IPS-18a (cell line): Measurements from ENCODE around the gene HTR4.

Experiments
- H3K27ac ChIP-seq: one replicate; pipeline ENCODE4 v1.5.1; 2013; ENCODE audit warnings: low read length
- H3K27me3 ChIP-seq: one replicate; pipeline ENCODE4 v1.6.1; 2013; ENCODE audit warnings: mild to moderate bottlenecking, low read length; ENCODE audit not compliant: control insufficient read depth, insufficient read depth
- H3K36me3 ChIP-seq: one replicate; pipeline ENCODE4 v1.6.1; 2013; ENCODE audit warnings: low read depth, low read length; ENCODE audit not compliant: control insufficient read depth
- H3K4me1 ChIP-seq: one replicate; pipeline ENCODE4 v1.6.1; 2013; ENCODE audit warnings: low read depth, low read length; ENCODE audit not compliant: control insufficient read depth
- H3K4me3 ChIP-seq: one replicate; pipeline ENCODE4 v1.5.1; 2013; ENCODE audit warnings: low read length
- H3K9ac ChIP-seq: one replicate; pipeline ENCODE4 v1.6.1; 2013; ENCODE audit warnings: mild to moderate bottlenecking, low read length, moderate library complexity
- H3K9me3 ChIP-seq: one replicate; pipeline ENCODE4 v1.6.1; 2013; ENCODE audit warnings: low read depth, low read length; ENCODE audit not compliant: control insufficient read depth

The HTR4 gene

DNA sequence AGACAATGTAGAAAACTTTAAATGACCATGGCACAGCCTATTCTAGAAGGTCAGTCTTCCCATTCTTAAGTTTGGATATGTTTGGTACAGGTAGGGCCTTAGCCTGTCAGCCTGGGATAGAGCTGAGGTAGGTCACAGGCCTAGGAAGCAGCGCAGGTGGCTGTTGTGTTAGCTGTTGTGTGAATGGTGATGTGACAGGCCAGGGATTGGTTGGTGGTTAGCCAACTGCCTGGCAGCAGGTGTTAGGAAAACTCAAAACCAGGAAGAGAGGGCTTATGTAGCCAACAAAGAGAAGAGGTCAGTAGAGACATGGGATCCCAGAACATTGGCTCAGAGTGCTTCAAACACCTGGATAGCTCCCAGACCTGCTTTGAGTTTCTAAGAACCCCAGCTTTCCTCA, 186.4 kb downstream of the HTR4 start:
- Histone ChIP-seq H3K4me1 (no peaks in the 10 kb centered on the region), H3K4me3 (no peak overlapping the region), H3K9me3 (no peaks in the 10 kb centered on the region)

DNA sequence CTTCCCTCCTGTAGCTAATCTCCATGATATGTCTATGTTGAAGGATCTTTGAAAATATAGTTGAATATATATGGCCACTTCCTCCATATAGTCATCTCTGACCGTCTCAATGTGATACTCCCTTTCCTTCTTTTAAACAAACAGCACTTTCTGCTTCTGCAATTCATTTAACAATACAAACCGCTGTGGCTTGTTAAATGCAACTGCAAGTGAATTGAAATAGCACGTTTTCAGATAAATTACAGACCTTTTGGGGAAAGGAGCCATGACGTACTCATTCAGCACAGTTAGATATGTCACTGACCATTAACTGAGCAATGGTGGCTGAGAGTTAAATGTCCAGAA, 188.1 kb downstream of the HTR4 start:
- Histone ChIP-seq H3K9me3 (no peaks in the 10 kb centered on the region), H3K36me3 (no peaks in the 10 kb centered on the region), H3K4me3 (no peak overlapping the region), H3K9ac (no peak overlapping the region), H3K27me3 (no peaks in the 10 kb centered on the region), H3K27ac (no peak overlapping the region), H3K4me1 (no peaks in the 10 kb centered on the region)

More for the DNA sequence above, 186.4 kb downstream of the HTR4 start:
- Histone ChIP-seq H3K9ac (no peak overlapping the region), H3K27ac (no peak overlapping the region), H3K27me3 (no peaks in the 10 kb centered on the region), H3K36me3 (no peaks in the 10 kb centered on the region)

DNA sequence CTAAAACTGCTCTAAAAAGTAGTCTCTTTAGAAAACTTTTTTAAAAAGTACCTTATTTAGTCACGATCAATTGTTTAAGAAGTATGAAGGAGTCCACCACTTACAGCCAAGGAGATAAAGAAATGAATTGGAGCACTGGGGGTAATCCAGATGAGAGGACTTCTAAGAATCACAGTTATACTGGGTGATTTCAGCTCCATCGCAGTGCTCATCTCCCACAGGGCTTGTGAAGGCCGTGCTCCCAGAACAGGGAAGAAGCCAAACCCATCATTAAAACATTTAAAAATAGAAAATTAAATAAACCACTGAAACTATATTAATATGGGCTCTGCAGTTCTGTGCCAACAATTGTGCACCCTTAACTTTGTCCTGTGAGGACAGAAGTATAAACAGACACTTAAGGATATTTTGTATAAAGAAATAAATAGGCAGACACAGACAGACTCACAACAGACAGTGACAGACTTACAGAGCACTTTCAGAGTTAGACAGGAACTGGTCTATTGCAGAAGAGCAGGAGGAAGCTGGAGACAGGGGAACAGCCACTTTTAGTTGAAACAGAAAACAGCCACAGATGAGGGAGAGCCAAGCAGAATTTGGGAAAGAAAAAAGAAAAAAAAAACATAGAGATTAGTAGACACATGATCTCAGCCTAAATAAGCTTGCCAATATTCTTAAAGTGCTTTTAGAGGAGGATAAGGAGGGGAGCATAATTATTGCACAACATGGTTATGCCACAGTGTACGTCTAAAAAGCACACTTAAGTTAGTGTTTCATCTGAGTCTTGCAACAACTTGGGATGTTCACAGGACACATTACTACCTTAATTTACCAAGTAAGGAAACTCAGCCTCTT, 188.7 kb downstream of the HTR4 start:
- Histone ChIP-seq H3K4me1 (no peaks in the 10 kb centered on the region), H3K9ac (no peak overlapping the region), H3K27ac (no peak overlapping the region), H3K9me3 (no peaks in the 10 kb centered on the region), H3K27me3 (no peaks in the 10 kb centered on the region), H3K36me3 (no peaks in the 10 kb centered on the region), H3K4me3 (no peak overlapping the region)

DNA sequence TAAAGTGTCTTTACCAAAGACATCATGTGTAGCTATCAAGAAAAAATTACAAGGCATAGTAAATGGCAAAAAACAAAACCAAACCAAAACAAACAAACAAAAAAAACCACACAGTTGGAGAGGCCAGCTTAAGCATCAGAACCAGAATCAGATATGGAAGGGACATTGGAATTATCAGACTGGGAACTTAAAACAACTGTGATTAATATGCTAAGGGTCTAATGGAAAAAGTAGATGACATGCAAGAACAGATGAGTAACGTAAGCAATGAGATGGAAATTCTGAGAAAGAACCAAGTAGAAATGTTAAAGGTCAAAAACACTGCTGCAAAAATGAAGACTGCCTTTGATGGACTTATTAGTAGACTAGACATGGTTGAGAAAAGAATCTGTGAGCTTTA, 194.7 kb downstream of the HTR4 start:
- Histone ChIP-seq H3K9me3 (no peaks in the 10 kb centered on the region), H3K4me1 (peaks cover 10% of the 10 kb centered on the region), H3K36me3 (no peaks in the 10 kb centered on the region), H3K27ac (no peak overlapping the region), H3K9ac (no peak overlapping the region), H3K4me3 (no peak overlapping the region), H3K27me3 (no peaks in the 10 kb centered on the region)

- Histone ChIP-seq H3K9ac (no peak overlapping the region), H3K4me3 (no peak overlapping the region), H3K36me3 (no peaks in the 10 kb centered on the region), H3K9me3 (no peaks in the 10 kb centered on the region), H3K27ac (no peak overlapping the region), H3K4me1 (peaks cover 13% of the 10 kb centered on the region), H3K27me3 (no peaks in the 10 kb centered on the region)
Observed at GRCh38 chr5:148458036-148458888, 196.1 kb downstream of the HTR4 start.

GRCh38 chr5:148457183-148457620, 197.1 kb downstream of the HTR4 start:
- Histone ChIP-seq H3K9me3 (no peaks in the 10 kb centered on the region), H3K27me3 (no peaks in the 10 kb centered on the region), H3K9ac (no peak overlapping the region), H3K36me3 (no peaks in the 10 kb centered on the region), H3K4me3 (no peak overlapping the region), H3K27ac (no peak overlapping the region), H3K4me1 (peaks cover 13% of the 10 kb centered on the region)

- no peaks in the 10 kb centered on the region for H3K36me3 ChIP-seq
- no peak overlapping the region for H3K27ac ChIP-seq
- no peak overlapping the region for H3K9ac ChIP-seq
- H3K4me3 ChIP-seq: no peak overlapping the region
- H3K4me1 ChIP-seq: peaks cover 13% of the 10 kb centered on the region
- no peaks in the 10 kb centered on the region for H3K9me3 ChIP-seq
- no peaks in the 10 kb centered on the region for H3K27me3 ChIP-seq
Observed at GRCh38 chr5:148455185-148455584, 199.1 kb downstream of the HTR4 start.

DNA sequence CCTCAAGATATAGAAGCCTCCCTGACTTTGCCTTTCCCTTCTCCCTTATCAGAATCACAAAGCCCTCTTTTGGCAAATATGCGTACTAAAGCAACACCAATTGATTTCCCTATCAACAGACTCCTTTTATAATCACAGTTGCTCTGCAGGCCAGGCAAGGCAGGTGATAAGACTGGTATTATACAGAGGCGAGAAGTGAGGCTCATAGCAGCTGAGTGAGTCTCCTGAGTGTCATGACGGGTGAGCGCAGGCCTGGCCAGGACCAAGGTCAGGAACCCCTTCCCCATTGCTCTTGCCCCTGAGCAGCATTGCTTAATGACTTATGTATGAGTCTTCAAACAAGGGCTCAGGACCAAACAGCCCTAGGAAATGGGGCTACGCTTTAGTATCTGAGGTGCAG, 199.8 kb downstream of the HTR4 start:
- Histone ChIP-seq H3K36me3 (no peaks in the 10 kb centered on the region), H3K27ac (no peak overlapping the region), H3K4me3 (no peak overlapping the region), H3K9me3 (no peaks in the 10 kb centered on the region), H3K4me1 (peaks cover 13% of the 10 kb centered on the region), H3K27me3 (no peaks in the 10 kb centered on the region), H3K9ac (no peak overlapping the region)

DNA sequence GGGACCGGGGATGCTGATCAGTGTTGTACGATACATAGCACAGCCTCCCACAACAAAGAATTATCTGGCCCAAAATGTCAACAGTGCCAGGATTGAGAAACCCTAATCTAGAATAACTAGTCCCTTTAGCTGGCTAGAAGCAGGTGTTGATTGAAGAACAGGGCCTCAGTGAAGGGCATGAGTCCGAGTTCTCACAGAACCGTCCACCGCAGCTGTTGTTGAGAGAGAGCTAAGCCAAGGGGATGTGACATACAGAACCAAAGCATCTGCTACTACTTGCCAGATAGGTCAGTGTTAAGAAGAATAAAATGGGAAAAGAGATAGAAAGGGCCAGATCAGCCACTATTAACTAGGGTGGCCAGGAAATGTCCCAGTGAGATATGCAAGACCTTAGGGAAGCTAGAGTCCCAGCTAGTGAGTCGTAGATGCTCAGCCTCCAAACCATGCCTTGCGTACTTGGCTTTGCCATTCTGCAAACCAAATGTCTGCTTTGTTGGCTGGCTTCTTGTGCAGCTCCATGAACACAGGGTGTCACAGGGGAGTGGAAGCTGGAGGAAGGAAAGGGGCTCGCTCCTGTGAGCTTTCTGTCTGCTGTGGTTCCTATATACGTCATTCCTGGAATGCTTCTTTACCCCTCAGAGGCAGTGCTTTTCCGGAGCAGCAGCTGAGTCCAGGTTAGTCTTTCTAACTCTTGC, 201.7 kb downstream of the HTR4 start:
- Histone ChIP-seq H3K36me3 (no peaks in the 10 kb centered on the region), H3K27me3 (no peaks in the 10 kb centered on the region)

DNA sequence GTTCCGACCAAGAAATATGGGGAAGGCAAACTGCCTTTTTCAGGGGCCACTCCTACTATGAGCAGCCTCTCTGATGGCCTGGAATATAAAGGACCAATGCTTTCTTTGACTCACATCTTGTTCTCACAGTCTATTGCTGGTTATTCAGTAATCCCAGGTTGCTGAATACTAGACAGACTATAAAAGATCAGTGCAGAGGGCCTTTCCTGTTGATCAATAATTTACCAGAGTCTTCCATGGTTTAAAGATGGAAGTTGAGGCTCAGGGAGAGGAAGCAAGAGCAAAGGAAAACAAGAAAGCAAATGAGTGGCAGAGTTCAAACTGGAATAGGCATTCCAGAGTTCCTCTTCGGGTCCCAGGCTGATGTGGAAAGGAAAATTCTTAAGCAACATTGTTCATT, 207.7 kb downstream of the HTR4 start:
- Histone ChIP-seq H3K4me1 (peaks cover 4% of the 10 kb centered on the region), H3K9me3 (no peaks in the 10 kb centered on the region)

More for the DNA sequence above, 201.7 kb downstream of the HTR4 start:
- H3K4me1 ChIP-seq: peaks cover 13% of the 10 kb centered on the region
- H3K27ac ChIP-seq: no peak overlapping the region
- H3K9me3 ChIP-seq: no peaks in the 10 kb centered on the region
- no peak overlapping the region for H3K9ac ChIP-seq
- no peak overlapping the region for H3K4me3 ChIP-seq

GRCh38 chr5:148445578-148445977, 208.7 kb downstream of the HTR4 start:
- Histone ChIP-seq H3K9ac (no peak overlapping the region), H3K27ac (no peak overlapping the region), H3K4me1 (peaks cover 4% of the 10 kb centered on the region), H3K27me3 (no peaks in the 10 kb centered on the region), H3K9me3 (no peaks in the 10 kb centered on the region), H3K36me3 (peaks cover 18% of the 10 kb centered on the region), H3K4me3 (no peak overlapping the region)

More for the DNA sequence above, 207.7 kb downstream of the HTR4 start:
- no peaks in the 10 kb centered on the region for H3K27me3 ChIP-seq
- H3K4me3 ChIP-seq: no peak overlapping the region
- H3K36me3 ChIP-seq: peaks cover 9% of the 10 kb centered on the region
- H3K9ac ChIP-seq: no peak overlapping the region
- H3K27ac ChIP-seq: no peak overlapping the region
